Measurements from ENCODE around the gene ERBB3. TPM values are rescaled to one million over a fixed set of nuclear protein-coding genes. Genes with fewer than 3 reads are reported as not detected.
A peak's percentile ranks its signal among the peaks of the same experiment; 100 is the strongest.

Gene ERBB3
- total RNA-seq, 1 experiment from 2014 or later, result 64.3 TPM

DNA sequence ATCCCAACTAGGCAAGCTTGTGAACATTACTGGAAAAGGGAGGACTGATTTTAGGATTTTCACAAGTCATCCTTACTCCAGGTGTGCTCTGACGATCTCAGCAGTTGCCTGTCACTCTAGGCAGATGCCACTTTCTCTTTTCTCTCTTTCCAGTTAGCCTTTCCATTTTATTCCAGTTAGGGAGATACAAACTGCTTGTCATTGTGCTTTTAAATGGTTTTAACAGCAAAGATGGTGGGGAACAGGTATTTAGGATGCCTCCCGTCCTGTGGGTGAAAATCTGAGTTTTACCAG, 25.6 kb downstream of the ERBB3 start (continued):
- TF ChIP-seq ATF2 (CRISPR knock-in tag; IDR thresholded peaks at IDR 0.05; ENCODE audit: borderline replicate concordance, low read depth) (no peak), FOXP1 (CRISPR knock-in tag; IDR thresholded peaks at IDR 0.05; ENCODE audit: borderline replicate concordance) (no peak), AR (CRISPR knock-in tag; IDR thresholded peaks at IDR 0.05) (no peak), NFE2L1 (CRISPR knock-in tag; IDR thresholded peaks at IDR 0.05) (no peak), IRF2 (CRISPR knock-in tag; IDR thresholded peaks at IDR 0.05; ENCODE audit: borderline replicate concordance, low read depth) (no peak), ZNF532 (CRISPR knock-in tag; IDR thresholded peaks at IDR 0.05; ENCODE audit: borderline replicate concordance) (no peak), TCF7 (CRISPR knock-in tag; IDR thresholded peaks at IDR 0.05; ENCODE audit: low read depth) (no peak), ZNF512 (CRISPR knock-in tag; IDR thresholded peaks at IDR 0.05; ENCODE audit: borderline replicate concordance) (no peak)

DNA sequence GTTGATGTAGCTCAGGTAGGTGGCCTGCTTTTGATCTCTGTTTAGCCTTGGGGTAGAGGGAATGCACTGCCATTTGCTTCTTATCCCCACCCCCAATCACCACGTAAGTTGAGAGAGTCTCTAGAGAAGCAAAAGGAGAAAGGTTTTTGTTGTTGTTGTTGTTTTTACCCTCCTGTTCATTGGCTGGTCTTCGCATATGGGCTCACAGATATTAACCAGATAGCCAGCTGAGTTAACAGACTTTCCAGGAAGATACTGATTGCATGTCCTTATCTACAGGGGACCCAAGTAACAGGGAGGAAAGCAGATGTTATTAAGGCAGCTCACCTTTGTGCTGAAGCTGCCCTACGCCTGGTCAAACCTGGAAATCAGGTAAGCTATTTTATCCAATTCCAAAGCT, 27.3 kb downstream of the ERBB3 start:
- H3K27me3 Mint-ChIP-seq (ENCODE audit: low read depth), result no peaks in the 10 kb centered on the region
- ATAC-seq (no peak), DNase-seq (ENCODE audit: low spot score) (no peak)
- H3K4me1 Mint-ChIP-seq, result peaks cover 24% of the 10 kb centered on the region
- POLR2A ChIA-PET, result no interaction called here
- H3K36me3 Mint-ChIP-seq, result peaks cover 63% of the 10 kb centered on the region
- H3K9me3 Mint-ChIP-seq, result no peaks in the 10 kb centered on the region
- H3K27ac Mint-ChIP-seq, result peak overlapping the region; percentile 66; the same call in 1 of the 2 replicates
- no peak overlapping the region for H3K4me3 Mint-ChIP-seq
- TF ChIP-seq SOX15 (CRISPR knock-in tag; IDR thresholded peaks at IDR 0.05) (no peak), NR2C2 (CRISPR knock-in tag; IDR thresholded peaks at IDR 0.05) (no peak), SP1 (CRISPR knock-in tag; conservative IDR thresholded peaks at IDR 0.05) (no peak), SMAD4 (CRISPR knock-in tag; IDR thresholded peaks at IDR 0.05) (no peak), CREB1 (CRISPR knock-in tag; IDR thresholded peaks at IDR 0.05) (no peak), ZNF232 (CRISPR knock-in tag; IDR thresholded peaks at IDR 0.05) (no peak), ZNF138 (CRISPR knock-in tag; conservative IDR thresholded peaks at IDR 0.05) (no peak)
- TF ChIP-seq, protein P1, sequence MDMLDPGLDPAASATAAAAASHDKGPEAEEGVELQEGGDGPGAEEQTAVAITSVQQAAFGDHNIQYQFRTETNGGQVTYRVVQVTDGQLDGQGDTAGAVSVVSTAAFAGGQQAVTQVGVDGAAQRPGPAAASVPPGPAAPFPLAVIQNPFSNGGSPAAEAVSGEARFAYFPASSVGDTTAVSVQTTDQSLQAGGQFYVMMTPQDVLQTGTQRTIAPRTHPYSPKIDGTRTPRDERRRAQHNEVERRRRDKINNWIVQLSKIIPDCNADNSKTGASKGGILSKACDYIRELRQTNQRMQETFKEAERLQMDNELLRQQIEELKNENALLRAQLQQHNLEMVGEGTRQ (CRISPR knock-in tag; IDR thresholded peaks at IDR 0.05), result no peak
- TF ChIP-seq, protein P2, sequence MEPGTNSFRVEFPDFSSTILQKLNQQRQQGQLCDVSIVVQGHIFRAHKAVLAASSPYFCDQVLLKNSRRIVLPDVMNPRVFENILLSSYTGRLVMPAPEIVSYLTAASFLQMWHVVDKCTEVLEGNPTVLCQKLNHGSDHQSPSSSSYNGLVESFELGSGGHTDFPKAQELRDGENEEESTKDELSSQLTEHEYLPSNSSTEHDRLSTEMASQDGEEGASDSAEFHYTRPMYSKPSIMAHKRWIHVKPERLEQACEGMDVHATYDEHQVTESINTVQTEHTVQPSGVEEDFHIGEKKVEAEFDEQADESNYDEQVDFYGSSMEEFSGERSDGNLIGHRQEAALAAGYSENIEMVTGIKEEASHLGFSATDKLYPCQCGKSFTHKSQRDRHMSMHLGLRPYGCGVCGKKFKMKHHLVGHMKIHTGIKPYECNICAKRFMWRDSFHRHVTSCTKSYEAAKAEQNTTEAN (CRISPR knock-in tag; IDR thresholded peaks at IDR 0.05), result no peak
- CTCF ChIA-PET, result interaction anchor here (1.0 to 1.8 kb wide), 3 partner anchors 11 to 28 kb away, joined by 3 to 4 read pairs (median 4); partner anchors contain the start of genes ERBB3 and ZC3H10
